HepG2 (cell line): ENCODE measurements around the gene LTBR. TPM values are rescaled to one million over a fixed set of nuclear protein-coding genes. Genes with fewer than 3 reads are reported as not detected.

Experiments used
- BCL6 ChIP-seq: IDR thresholded peaks from 2 replicates; pipeline ENCODE4 v1.6.1; 2016; ENCODE audit warnings: missing genetic modification reagents, missing compliant biosample characterization
- DMAP1 ChIP-seq: IDR thresholded peaks from 2 replicates; pipeline ENCODE4 v1.6.1; 2016
- HHEX ChIP-seq: IDR thresholded peaks from 2 replicates; pipeline ENCODE4 v1.6.1; 2016; ENCODE audit warnings: control low read depth
- HMG20A ChIP-seq: IDR thresholded peaks from 2 replicates; pipeline ENCODE4 v1.6.1; 2016; ENCODE audit warnings: borderline replicate concordance
- HOXD1 ChIP-seq: sonication (generic); formaldehyde crosslinking; IDR thresholded peaks from 2 replicates; pipeline ENCODE4 v1.5.0; 2020; ENCODE audit warnings: missing genetic modification reagents
- KDM1A ChIP-seq: IDR thresholded peaks from 2 replicates; pipeline ENCODE4 v1.6.1; 2016; ENCODE audit warnings: missing compliant biosample characterization
- KLF16 ChIP-seq, 2 experiments: sonication (generic) in 1 of 2; formaldehyde crosslinking in 1 of 2; IDR thresholded peaks; 2 replicates each; pipeline versions ENCODE4 v1.6.1 to v1.8.0; 2016 to 2023; ENCODE audit warnings: missing genetic modification reagents in 2 of 2, missing compliant biosample characterization in 1 of 2
- KMT2A ChIP-seq: sonication (generic); formaldehyde crosslinking; IDR thresholded peaks from 2 replicates; pipeline ENCODE4 v1.4.0; 2020; ENCODE audit warnings: missing genetic modification reagents
- MAFG ChIP-seq: sonication (generic); formaldehyde crosslinking; IDR thresholded peaks from 2 replicates; pipeline ENCODE4 v1.5.1; 2020; ENCODE audit warnings: mild to moderate bottlenecking, missing genetic modification reagents
- MIER2 ChIP-seq: IDR thresholded peaks from 2 replicates; pipeline ENCODE4 v1.6.1; 2016; ENCODE audit warnings: missing biosample characterization, missing genetic modification reagents
- MTA3 ChIP-seq: sonication (generic); formaldehyde crosslinking; IDR thresholded peaks from 2 replicates; pipeline ENCODE4 v1.4.0; 2020; ENCODE audit warnings: missing genetic modification reagents
- MYC ChIP-seq: sonication (generic); formaldehyde crosslinking; IDR thresholded peaks from 2 replicates; pipeline ENCODE4 v1.9.0; 2021; ENCODE audit warnings: missing genetic modification reagents, borderline replicate concordance
- NFIB ChIP-seq: sonication (generic); formaldehyde crosslinking; IDR thresholded peaks from 2 replicates; pipeline ENCODE4 v1.9.0; 2021; ENCODE audit warnings: missing genetic modification reagents, mild to moderate bottlenecking, borderline replicate concordance
- PCBP2 ChIP-seq: fragments of 200-400 bp; formaldehyde crosslinking; optimal IDR thresholded peaks from 2 replicates; pipeline ENCODE3; 2018; ENCODE audit warnings: low read length, low read depth; ENCODE audit not compliant: poor library complexity, severe bottlenecking
- POLR2AphosphoS5 ChIP-seq: IDR thresholded peaks from 2 replicates; pipeline ENCODE4 v1.6.1; 2012; ENCODE audit warnings: low read depth, low read length
- SNAI1 ChIP-seq: sonication (generic); formaldehyde crosslinking; IDR thresholded peaks from 2 replicates; pipeline ENCODE4 v1.5.0; 2020; ENCODE audit warnings: mild to moderate bottlenecking, missing genetic modification reagents, borderline replicate concordance
- SOX5 ChIP-seq: IDR thresholded peaks from 2 replicates; pipeline ENCODE4 v1.6.1; 2016; ENCODE audit warnings: borderline replicate concordance
- SP1 ChIP-seq, 2 experiments: fragments of 450-650 bp in 1 of 2; sonication (generic) in 1 of 2; formaldehyde crosslinking in 1 of 2; IDR thresholded peaks; 2 replicates each; pipeline versions ENCODE4 v1.4.0 to v1.6.1; 2016 to 2020; ENCODE audit warnings: missing genetic modification reagents in 1 of 2
- SRF ChIP-seq: IDR thresholded peaks from 2 replicates; pipeline ENCODE4 v1.6.1; 2011; ENCODE audit warnings: mild to moderate bottlenecking, low read depth, low read length, moderate library complexity
- TGIF2 ChIP-seq: IDR thresholded peaks from 2 replicates; pipeline ENCODE4 v1.6.1; 2016; ENCODE audit warnings: control low read depth, missing compliant biosample characterization
- U2AF1 ChIP-seq: fragments of 200-400 bp; formaldehyde crosslinking; optimal IDR thresholded peaks from 2 replicates; pipeline ENCODE3; 2017; ENCODE audit warnings: mild to moderate bottlenecking, low read depth, low read length
- ZBTB20 ChIP-seq: sonication (generic); formaldehyde crosslinking; IDR thresholded peaks from 2 replicates; pipeline ENCODE4 v1.8.1; 2023; ENCODE audit warnings: missing genetic modification reagents, low read depth, mild to moderate bottlenecking, borderline replicate concordance
- ZC3H4 ChIP-seq: sonication (generic); formaldehyde crosslinking; IDR thresholded peaks from 2 replicates; pipeline ENCODE4 v1.4.0; 2020; ENCODE audit warnings: missing genetic modification reagents, borderline replicate concordance
- ZFP36L2 ChIP-seq: sonication (generic); formaldehyde crosslinking; IDR thresholded peaks from 2 replicates; pipeline ENCODE4 v1.4.0; 2020; ENCODE audit warnings: missing genetic modification reagents
- ZNF331 ChIP-seq: sonication (generic); formaldehyde crosslinking; IDR thresholded peaks from 2 replicates; pipeline ENCODE4 v1.4.0; 2020; ENCODE audit warnings: missing genetic modification reagents
- ZNF547 ChIP-seq: sonication (generic); formaldehyde crosslinking; IDR thresholded peaks from 2 replicates; pipeline ENCODE4 v1.5.1; 2020; ENCODE audit warnings: mild to moderate bottlenecking, missing genetic modification reagents
- ZNF570 ChIP-seq: sonication (generic); formaldehyde crosslinking; IDR thresholded peaks from 2 replicates; pipeline ENCODE4 v1.4.0; 2020; ENCODE audit warnings: mild to moderate bottlenecking, missing genetic modification reagents, borderline replicate concordance
- ZNF572 ChIP-seq: sonication (generic); formaldehyde crosslinking; IDR thresholded peaks from 2 replicates; pipeline ENCODE4 v1.5.1; 2020; ENCODE audit warnings: mild to moderate bottlenecking, missing genetic modification reagents
- ZNF652 ChIP-seq: IDR thresholded peaks from 2 replicates; pipeline ENCODE4 v1.6.1; 2016; ENCODE audit warnings: low read depth, borderline replicate concordance
- polyA plus RNA-seq, 8 experiments: library from polyadenylated mRNA; depleted of rRNA in 3 of 8; stranded (reverse) in 7 of 8; unstranded in 1 of 8; fragments of >200 nt; fragmentation: Illumina TruSeq in 4 of 8; extraction: Trizol in 4 of 8; gene quantifications; 2 replicates each; pipeline versions ENCODE4 v1.2.1 to v1.2.3, GENCODE V29; 2011 to 2016; ENCODE audit warnings: low read depth in 4 of 8, missing spikeins in 1 of 8, mixed read lengths in 1 of 8; ENCODE audit not compliant: insufficient read depth in 1 of 8
- total RNA-seq, 5 experiments: library from RNA; depleted of rRNA; stranded (reverse); fragments of >200 nt; fragmentation: Illumina TruSeq; extraction: Trizol; gene quantifications; 2 replicates each; pipeline ENCODE4 v1.2.3, GENCODE V29; 2016; ENCODE audit warnings: low read depth in 1 of 5
- TF ChIP-seq, protein P1 (sequence below): sonication (generic); formaldehyde crosslinking; IDR thresholded peaks from 2 replicates; pipeline ENCODE4 v1.4.0; 2020; ENCODE audit warnings: mild to moderate bottlenecking, missing genetic modification reagents
- TF ChIP-seq, protein P2 (sequence below): IDR thresholded peaks from 2 replicates; pipeline ENCODE4 v1.6.1; 2016; ENCODE audit warnings: missing genetic modification reagents, missing compliant biosample characterization
- TF ChIP-seq, protein P3 (sequence below): sonication (generic); formaldehyde crosslinking; IDR thresholded peaks from 2 replicates; pipeline ENCODE4 v1.8.0; 2022; ENCODE audit warnings: mild to moderate bottlenecking, missing genetic modification reagents; ENCODE audit not compliant: insufficient replicate concordance

The LTBR gene
- total and polyA plus RNA-seq, 2 of the 13 experiments (the other 11 are each of a cell fraction or from before 2014, with no cell fraction given): 31.4 to 34.8 TPM

DNA sequence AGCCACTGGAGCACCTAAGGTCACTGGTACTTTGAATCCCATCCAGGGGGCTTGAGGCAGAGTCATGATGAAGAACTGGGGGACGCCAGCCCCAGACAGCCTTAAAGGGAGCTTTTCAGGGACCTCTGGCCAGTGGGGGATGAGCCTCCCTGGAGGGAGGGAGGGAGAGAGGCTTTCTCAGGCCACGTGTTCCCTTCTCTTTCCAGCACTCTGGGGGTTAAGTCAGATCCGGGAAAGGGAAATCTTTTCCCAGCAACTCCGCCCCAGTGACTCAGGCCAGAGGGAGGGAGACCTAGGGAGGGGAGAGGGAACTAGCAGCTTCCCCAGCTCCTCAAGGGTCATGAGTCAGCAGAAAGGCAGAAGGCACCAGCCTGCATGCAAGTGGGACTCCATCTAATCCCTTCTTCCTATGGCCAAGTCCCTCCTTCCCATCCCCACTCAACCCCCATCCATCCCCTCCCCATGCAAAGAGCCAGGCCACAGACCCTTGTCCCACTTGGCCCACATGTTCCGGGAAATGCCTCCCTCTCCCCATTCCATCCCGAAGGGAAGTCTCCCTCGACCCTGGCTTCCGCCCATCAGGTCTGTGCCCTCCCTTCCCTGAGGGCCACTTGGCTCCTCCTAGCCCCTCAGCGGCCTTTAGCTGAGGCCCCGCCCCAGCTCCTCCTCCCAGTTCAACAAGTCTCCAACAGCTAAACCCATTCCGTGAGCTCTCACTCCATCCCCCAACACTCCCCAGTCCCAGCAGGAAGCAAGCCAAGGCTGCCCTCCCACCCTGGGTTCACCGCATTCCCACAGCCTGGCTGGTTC, 47.7 kb upstream of the LTBR start (continued):
- TF ChIP-seq ZNF572 (CRISPR knock-in tag): no peak
- TF ChIP-seq NFIB: no peak
- TF ChIP-seq ZNF570 (CRISPR knock-in tag): no peak
- no peak for TF ChIP-seq MIER2 (CRISPR knock-in tag)
- TF ChIP-seq ZFP36L2 (CRISPR knock-in tag): no peak
- TF ChIP-seq ZNF547: no peak
- TF ChIP-seq U2AF1: peak; percentile 57
- TF ChIP-seq ZC3H4 (CRISPR knock-in tag): no peak; the same call in 1 of the 2 replicates
- 0 out of 4 replicates have a peak, but pooled peaks of 1 of the 2 experiments have one; percentile 11 for TF ChIP-seq KLF16 (CRISPR knock-in tag; IDR thresholded peaks at IDR 0.05)
- TF ChIP-seq MTA3: no peak
- TF ChIP-seq KDM1A (CRISPR knock-in tag): no peak
- TF ChIP-seq, protein P1, sequence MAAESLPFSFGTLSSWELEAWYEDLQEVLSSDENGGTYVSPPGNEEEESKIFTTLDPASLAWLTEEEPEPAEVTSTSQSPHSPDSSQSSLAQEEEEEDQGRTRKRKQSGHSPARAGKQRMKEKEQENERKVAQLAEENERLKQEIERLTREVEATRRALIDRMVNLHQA (CRISPR knock-in tag): no peak
- TF ChIP-seq KMT2A: no peak; the same call in 1 of the 2 replicates
- peak; percentile 84 for TF ChIP-seq TGIF2 (CRISPR knock-in tag)
- TF ChIP-seq SP1 (IDR thresholded peaks at IDR 0.05): no peak
- TF ChIP-seq SP1 (CRISPR knock-in tag; IDR thresholded peaks at IDR 0.05): 0 out of 2 replicates have a peak, but pooled peaks have one; percentile 10
- peak; percentile 22 for TF ChIP-seq PCBP2
- TF ChIP-seq, protein P2, sequence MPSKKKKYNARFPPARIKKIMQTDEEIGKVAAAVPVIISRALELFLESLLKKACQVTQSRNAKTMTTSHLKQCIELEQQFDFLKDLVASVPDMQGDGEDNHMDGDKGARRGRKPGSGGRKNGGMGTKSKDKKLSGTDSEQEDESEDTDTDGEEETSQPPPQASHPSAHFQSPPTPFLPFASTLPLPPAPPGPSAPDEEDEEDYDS: peak; percentile 94
- 0 out of 2 replicates have a peak, but pooled peaks have one; percentile 33 for TF ChIP-seq SOX5 (CRISPR knock-in tag)
- TF ChIP-seq ZNF652: peak; percentile 98
- TF ChIP-seq ZNF331 (CRISPR knock-in tag): peak; percentile 69
- TF ChIP-seq POLR2AphosphoS5: peak; percentile 95
- peak; percentile 95 for TF ChIP-seq DMAP1
- peak; percentile 89 for TF ChIP-seq MAFG (CRISPR knock-in tag)
- TF ChIP-seq SNAI1 (CRISPR knock-in tag): no peak
- no peak for TF ChIP-seq SRF
- TF ChIP-seq, protein P3, sequence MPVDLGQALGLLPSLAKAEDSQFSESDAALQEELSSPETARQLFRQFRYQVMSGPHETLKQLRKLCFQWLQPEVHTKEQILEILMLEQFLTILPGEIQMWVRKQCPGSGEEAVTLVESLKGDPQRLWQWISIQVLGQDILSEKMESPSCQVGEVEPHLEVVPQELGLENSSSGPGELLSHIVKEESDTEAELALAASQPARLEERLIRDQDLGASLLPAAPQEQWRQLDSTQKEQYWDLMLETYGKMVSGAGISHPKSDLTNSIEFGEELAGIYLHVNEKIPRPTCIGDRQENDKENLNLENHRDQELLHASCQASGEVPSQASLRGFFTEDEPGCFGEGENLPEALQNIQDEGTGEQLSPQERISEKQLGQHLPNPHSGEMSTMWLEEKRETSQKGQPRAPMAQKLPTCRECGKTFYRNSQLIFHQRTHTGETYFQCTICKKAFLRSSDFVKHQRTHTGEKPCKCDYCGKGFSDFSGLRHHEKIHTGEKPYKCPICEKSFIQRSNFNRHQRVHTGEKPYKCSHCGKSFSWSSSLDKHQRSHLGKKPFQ: no peak
- TF ChIP-seq ZBTB20: no peak; the same call in 1 of the 2 replicates
- TF ChIP-seq HOXD1: 0 out of 2 replicates have a peak, but pooled peaks have one; percentile 15
- TF ChIP-seq HMG20A: no peak; the same call in 1 of the 2 replicates
- TF ChIP-seq MYC (CRISPR knock-in tag): peak; percentile 87; the same call in 1 of the 2 replicates
- TF ChIP-seq HHEX (CRISPR knock-in tag): no peak
- TF ChIP-seq BCL6 (CRISPR knock-in tag): peak; percentile 11; the same call in 1 of the 2 replicates
